Activated CD8-positive, alpha-beta T cell treated with anti-CD3 and anti-CD28 coated beads for 36 hours (primary cell): ENCODE results near the gene MARS1. TPM values are rescaled to one million over a fixed set of nuclear protein-coding genes. Genes with fewer than 3 reads are reported as not detected.
A peak's percentile ranks its signal among the peaks of the same experiment; 100 is the strongest.

ENCODE experiments used
- ATAC-seq: fragments of 200-7000 bp; cut with Tn5 transposase; one replicate; pipeline ENCODE4 v1.10.0; 2021; ENCODE audit warnings: mild to moderate bottlenecking, moderate library complexity
- CTCF ChIA-PET: fragments of 350-600 bp; sonication (Branson Sonifier 250); formaldehyde crosslinking; loops from one replicate; lab custom pipeline; 2021; ENCODE audit warnings: antibody characterized with exemption; lab: Charles Lee
- POLR2A ChIA-PET: fragments of 350-600 bp; sonication (Branson Sonifier 250); formaldehyde crosslinking; loops from one replicate; lab custom pipeline; 2021; ENCODE audit warnings: antibody characterized with exemption; lab: Charles Lee
- DNase-seq: peaks from one replicate; pipeline ENCODE4 v3.0.0-alpha.2; 2020
- H3K27ac Mint-ChIP-seq: one replicate; pipeline ENCODE4 v1.8.0; 2021; ENCODE audit warnings: mild to moderate bottlenecking, mixed read lengths
- H3K27me3 Mint-ChIP-seq: one replicate; pipeline ENCODE4 v1.8.0; 2021; ENCODE audit warnings: mixed read lengths
- H3K36me3 Mint-ChIP-seq: one replicate; pipeline ENCODE4 v1.8.0; 2021; ENCODE audit warnings: low read depth, mixed read lengths
- H3K4me1 Mint-ChIP-seq: one replicate; pipeline ENCODE4 v1.8.0; 2021; ENCODE audit warnings: low read depth, mixed read lengths
- H3K4me3 Mint-ChIP-seq: one replicate; pipeline ENCODE4 v1.8.0; 2021; ENCODE audit warnings: mild to moderate bottlenecking, moderate library complexity, mixed read lengths
- H3K9me3 Mint-ChIP-seq: one replicate; pipeline ENCODE4 v1.8.0; 2021; ENCODE audit warnings: mixed read lengths
- CTCF ChIP-seq: fragments of 200-600 bp; IDR thresholded peaks from one replicate; pipeline ENCODE4 v1.8.0; 2022; ENCODE audit warnings: antibody characterized with exemption, mild to moderate bottlenecking
- intact Hi-C: fragments of 100-400 bp; cut with micrococcal nuclease; formaldehyde crosslinking; loops from one replicate; pipeline ENCODE4 v1.10.0; 2022
- total RNA-seq, 2 experiments: library from RNA; stranded (reverse); gene quantifications; one replicate each; pipeline ENCODE4 v1.2.3, GENCODE V29; 2021

Gene MARS1
- total RNA-seq, 2 experiments from 2014 or later, result 343 to 345 TPM

- Mint-ChIP-seq H3K36me3 (peaks cover 9% of the 10 kb centered on the region), H3K27me3 (peaks cover 4% of the 10 kb centered on the region), H3K4me3 (peak overlapping the region; percentile 83), H3K27ac (peak overlapping the region; percentile 88), H3K4me1 (peaks cover 40% of the 10 kb centered on the region), H3K9me3 (no peaks in the 10 kb centered on the region)
- ATAC-seq (no peak), DNase-seq (no peak)
- intact Hi-C loops, result no loop called here
- ChIA-PET POLR2A (interaction anchor here (1.3 to 5.8 kb wide), 6 partner anchors 9 to 238 kb away, joined by 3 to 50 read pairs (median 8); partner anchors contain the start of genes ARHGAP9 and DDIT3), CTCF (interaction anchor here (0.8 to 6.8 kb wide), 14 partner anchors 9 to 228 kb away, joined by 3 to 152 read pairs (median 5); partner anchors contain the start of genes ARHGAP9 and MARS1)
- no peak for TF ChIP-seq CTCF
These were observed 25.0 kb upstream of the MARS1 start for GRCh38 chr12:57462912-57463253.

- no peak overlapping the region for H3K27ac Mint-ChIP-seq
- ATAC-seq, result no peak
- H3K36me3 Mint-ChIP-seq, result peaks cover 18% of the 10 kb centered on the region
- peaks cover 4% of the 10 kb centered on the region for H3K27me3 Mint-ChIP-seq
- H3K4me3 Mint-ChIP-seq, result no peak overlapping the region
- TF ChIP-seq CTCF, result no peak
- ChIA-PET POLR2A (interaction anchor here (3.0 kb wide), 1 partner anchor 11 kb away, joined by 31 read pairs; no protein-coding TSS in a partner anchor), CTCF (interaction anchor here (0.8 to 1.7 kb wide), 5 partner anchors 9 to 221 kb away, joined by 3 to 6 read pairs (median 5); no protein-coding TSS in a partner anchor)
- no peaks in the 10 kb centered on the region for H3K9me3 Mint-ChIP-seq
- H3K4me1 Mint-ChIP-seq, result peaks cover 30% of the 10 kb centered on the region
- intact Hi-C loops, result no loop called here
- DNase-seq, result no peak
These were observed 23.3 kb upstream of the MARS1 start for GRCh38 chr12:57464569-57464968.

- no peak for DNase-seq
- Mint-ChIP-seq H3K4me3 (no peak overlapping the region), H3K27me3 (peaks cover 4% of the 10 kb centered on the region), H3K4me1 (peaks cover 27% of the 10 kb centered on the region), H3K36me3 (peaks cover 21% of the 10 kb centered on the region), H3K27ac (no peak overlapping the region), H3K9me3 (no peaks in the 10 kb centered on the region)
- no peak for TF ChIP-seq CTCF
- no peak for ATAC-seq
- intact Hi-C loops, result no loop called here
- ChIA-PET POLR2A (interaction anchor here (0.6 to 3.0 kb wide), 2 partner anchors 10 to 75 kb away, joined by 3 to 31 read pairs; no protein-coding TSS in a partner anchor), CTCF (interaction anchor here (1.1 to 2.1 kb wide), 6 partner anchors 9 to 251 kb away, joined by 3 to 15 read pairs (median 5); partner anchors contain the start of genes ARHGAP9 and INHBE)
These were observed 22.7 kb upstream of the MARS1 start for GRCh38 chr12:57465030-57465746.

- CTCF ChIA-PET, result interaction anchor here (1.1 to 2.1 kb wide), 5 partner anchors 8 to 252 kb away, joined by 3 to 15 read pairs (median 6); partner anchors contain the start of genes ARHGAP9 and INHBE
- ATAC-seq (no peak), DNase-seq (no peak)
- intact Hi-C loops, result no loop called here
- Mint-ChIP-seq H3K4me1 (peaks cover 22% of the 10 kb centered on the region), H3K27ac (no peak overlapping the region), H3K36me3 (peaks cover 21% of the 10 kb centered on the region), H3K9me3 (no peaks in the 10 kb centered on the region), H3K27me3 (no peaks in the 10 kb centered on the region), H3K4me3 (no peak overlapping the region)
- POLR2A ChIA-PET, result interaction anchor here (0.6 to 3.0 kb wide), 2 partner anchors 9 to 31 kb away, joined by 3 to 31 read pairs; no protein-coding TSS in a partner anchor
- TF ChIP-seq CTCF, result no peak
These were observed 21.9 kb upstream of the MARS1 start for GRCh38 chr12:57465747-57466505.
